Measurements from ENCODE around the gene KIF6.

DNA sequence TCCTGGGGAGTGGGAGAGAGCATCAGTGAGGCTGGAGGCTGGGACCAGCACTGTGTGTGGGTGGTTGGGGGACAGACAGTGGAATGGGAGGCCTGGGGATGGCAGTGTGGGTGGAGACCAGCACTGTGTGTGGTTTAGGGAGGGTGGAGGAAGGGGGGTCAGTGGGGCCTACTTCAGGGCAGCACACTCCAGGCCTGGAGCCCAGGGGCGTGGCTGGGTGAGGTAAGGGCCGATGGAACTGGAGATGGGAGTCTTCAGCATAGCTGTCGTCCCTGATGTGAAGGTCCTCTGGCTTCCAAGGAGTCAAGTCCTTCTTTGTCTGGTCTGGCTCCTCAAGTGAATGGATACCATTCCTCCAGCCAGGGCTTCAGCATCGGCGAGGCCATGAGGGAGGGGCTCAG, 429.6 kb downstream of the KIF6 start:
- TF ChIP-seq, protein P1, sequence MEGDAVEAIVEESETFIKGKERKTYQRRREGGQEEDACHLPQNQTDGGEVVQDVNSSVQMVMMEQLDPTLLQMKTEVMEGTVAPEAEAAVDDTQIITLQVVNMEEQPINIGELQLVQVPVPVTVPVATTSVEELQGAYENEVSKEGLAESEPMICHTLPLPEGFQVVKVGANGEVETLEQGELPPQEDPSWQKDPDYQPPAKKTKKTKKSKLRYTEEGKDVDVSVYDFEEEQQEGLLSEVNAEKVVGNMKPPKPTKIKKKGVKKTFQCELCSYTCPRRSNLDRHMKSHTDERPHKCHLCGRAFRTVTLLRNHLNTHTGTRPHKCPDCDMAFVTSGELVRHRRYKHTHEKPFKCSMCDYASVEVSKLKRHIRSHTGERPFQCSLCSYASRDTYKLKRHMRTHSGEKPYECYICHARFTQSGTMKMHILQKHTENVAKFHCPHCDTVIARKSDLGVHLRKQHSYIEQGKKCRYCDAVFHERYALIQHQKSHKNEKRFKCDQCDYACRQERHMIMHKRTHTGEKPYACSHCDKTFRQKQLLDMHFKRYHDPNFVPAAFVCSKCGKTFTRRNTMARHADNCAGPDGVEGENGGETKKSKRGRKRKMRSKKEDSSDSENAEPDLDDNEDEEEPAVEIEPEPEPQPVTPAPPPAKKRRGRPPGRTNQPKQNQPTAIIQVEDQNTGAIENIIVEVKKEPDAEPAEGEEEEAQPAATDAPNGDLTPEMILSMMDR (IDR thresholded peaks at IDR 0.05; ENCODE audit: low read length), result no peak
- no peak for TF ChIP-seq EZH2 (optimal IDR thresholded peaks at IDR 0.05; ENCODE audit: low read depth, low read length)
- no peak for TF ChIP-seq EZH2phosphoT487 (IDR thresholded peaks at IDR 0.05; ENCODE audit: low read length)
